Nephron progenitor cell (in vitro differentiated cells): Measurements from ENCODE around the gene GAS2L3.

Source experiments
- DNase-seq: peaks from one replicate; pipeline ENCODE4 v3.0.0; 2021
- H3K27ac Mint-ChIP-seq: 2 replicates; pipeline ENCODE4 v1.8.0; 2021; ENCODE audit warnings: mild to moderate bottlenecking, moderate library complexity, mixed read lengths
- H3K27me3 Mint-ChIP-seq: 2 replicates; pipeline ENCODE4 v1.8.0; 2021; ENCODE audit warnings: mild to moderate bottlenecking, low read depth, mixed read lengths; ENCODE audit not compliant: poor library complexity
- H3K36me3 Mint-ChIP-seq: 2 replicates; pipeline ENCODE4 v1.8.0; 2021; ENCODE audit warnings: low read depth, mixed read lengths
- H3K4me1 Mint-ChIP-seq: 2 replicates; pipeline ENCODE4 v1.8.0; 2021; ENCODE audit warnings: mixed read lengths
- H3K4me3 Mint-ChIP-seq: 2 replicates; pipeline ENCODE4 v1.8.0; 2021; ENCODE audit warnings: mild to moderate bottlenecking, moderate library complexity, mixed read lengths
- H3K9me3 Mint-ChIP-seq: 2 replicates; pipeline ENCODE4 v1.8.0; 2021; ENCODE audit warnings: mild to moderate bottlenecking, moderate library complexity, mixed read lengths
- TF ChIP-seq, protein P1 (sequence below): fragments of 200-600 bp; sonication (generic); IDR thresholded peaks from 2 replicates; pipeline ENCODE4 v1.5.0; 2021; ENCODE audit warnings: antibody characterized with exemption

GAS2L3 gene

DNA sequence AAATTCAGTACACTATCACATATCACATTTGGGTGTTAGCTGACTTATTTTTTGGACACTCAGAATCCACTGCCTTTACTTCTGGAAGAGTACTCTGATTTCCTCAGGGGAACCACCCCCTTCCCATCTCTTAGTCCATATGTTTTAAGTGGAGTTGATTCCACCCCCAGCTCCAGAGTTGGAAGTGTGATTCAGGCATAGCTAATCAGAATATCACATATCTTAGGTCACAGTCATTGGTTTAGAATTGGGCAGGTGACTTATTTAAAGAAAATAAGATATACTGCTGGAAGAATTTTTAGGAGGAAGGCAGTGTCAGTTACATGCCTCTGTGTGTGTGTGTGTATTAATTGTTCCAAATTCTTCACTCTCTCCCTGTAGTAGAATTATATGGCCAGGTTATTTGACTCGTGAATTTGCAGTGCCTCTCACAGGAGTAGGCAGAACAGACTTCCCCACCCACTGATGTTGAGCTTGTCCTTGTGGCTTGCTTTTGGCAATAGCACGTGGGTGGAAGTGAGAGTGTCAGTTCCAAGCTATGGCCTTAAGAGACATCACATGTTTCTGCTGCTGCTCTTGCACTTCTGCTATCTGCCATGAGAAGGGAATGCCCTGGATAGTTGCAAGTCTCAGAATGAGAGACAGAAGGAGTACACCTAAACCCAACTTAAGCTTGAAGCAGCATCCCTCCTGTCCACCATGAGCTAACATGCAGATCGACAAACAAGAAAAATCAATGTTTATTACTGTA is 6.4 kb upstream of the GAS2L3 start:
- TF ChIP-seq, protein P1, sequence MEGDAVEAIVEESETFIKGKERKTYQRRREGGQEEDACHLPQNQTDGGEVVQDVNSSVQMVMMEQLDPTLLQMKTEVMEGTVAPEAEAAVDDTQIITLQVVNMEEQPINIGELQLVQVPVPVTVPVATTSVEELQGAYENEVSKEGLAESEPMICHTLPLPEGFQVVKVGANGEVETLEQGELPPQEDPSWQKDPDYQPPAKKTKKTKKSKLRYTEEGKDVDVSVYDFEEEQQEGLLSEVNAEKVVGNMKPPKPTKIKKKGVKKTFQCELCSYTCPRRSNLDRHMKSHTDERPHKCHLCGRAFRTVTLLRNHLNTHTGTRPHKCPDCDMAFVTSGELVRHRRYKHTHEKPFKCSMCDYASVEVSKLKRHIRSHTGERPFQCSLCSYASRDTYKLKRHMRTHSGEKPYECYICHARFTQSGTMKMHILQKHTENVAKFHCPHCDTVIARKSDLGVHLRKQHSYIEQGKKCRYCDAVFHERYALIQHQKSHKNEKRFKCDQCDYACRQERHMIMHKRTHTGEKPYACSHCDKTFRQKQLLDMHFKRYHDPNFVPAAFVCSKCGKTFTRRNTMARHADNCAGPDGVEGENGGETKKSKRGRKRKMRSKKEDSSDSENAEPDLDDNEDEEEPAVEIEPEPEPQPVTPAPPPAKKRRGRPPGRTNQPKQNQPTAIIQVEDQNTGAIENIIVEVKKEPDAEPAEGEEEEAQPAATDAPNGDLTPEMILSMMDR = no peak
- Mint-ChIP-seq H3K4me1 (no peaks in the 10 kb centered on the region), H3K36me3 (no peaks in the 10 kb centered on the region), H3K27me3 (peaks cover 47% of the 10 kb centered on the region), H3K9me3 (no peaks in the 10 kb centered on the region), H3K27ac (no peak overlapping the region), H3K4me3 (no peak overlapping the region)
- no peak for DNase-seq

DNA sequence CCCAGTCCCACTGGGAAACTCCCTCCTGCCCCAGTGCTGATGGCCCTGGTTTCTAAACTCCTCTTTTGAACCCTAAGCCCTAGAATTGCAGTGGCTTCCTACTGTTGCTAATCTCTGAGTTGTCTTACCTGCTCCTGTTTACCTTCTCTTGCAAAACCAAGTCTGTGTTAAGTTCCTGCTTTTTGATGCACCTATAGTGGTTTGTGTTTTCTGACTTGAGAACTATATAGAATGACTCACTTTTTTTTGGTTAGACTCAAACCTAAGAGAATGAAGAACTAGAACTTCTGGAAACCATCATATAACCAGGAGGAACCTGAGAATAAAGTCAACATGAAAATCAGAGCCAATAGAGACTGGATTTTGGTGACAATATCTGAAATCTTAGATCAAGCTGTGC is 5.5 kb upstream of the GAS2L3 start:
- no peak for DNase-seq
- H3K9me3 Mint-ChIP-seq = no peaks in the 10 kb centered on the region
- TF ChIP-seq, protein P1 = no peak
- H3K27ac Mint-ChIP-seq = no peak overlapping the region
- no peak overlapping the region for H3K4me3 Mint-ChIP-seq
- no peaks in the 10 kb centered on the region for H3K4me1 Mint-ChIP-seq
- H3K27me3 Mint-ChIP-seq = peaks cover 53% of the 10 kb centered on the region
- H3K36me3 Mint-ChIP-seq = no peaks in the 10 kb centered on the region

DNA sequence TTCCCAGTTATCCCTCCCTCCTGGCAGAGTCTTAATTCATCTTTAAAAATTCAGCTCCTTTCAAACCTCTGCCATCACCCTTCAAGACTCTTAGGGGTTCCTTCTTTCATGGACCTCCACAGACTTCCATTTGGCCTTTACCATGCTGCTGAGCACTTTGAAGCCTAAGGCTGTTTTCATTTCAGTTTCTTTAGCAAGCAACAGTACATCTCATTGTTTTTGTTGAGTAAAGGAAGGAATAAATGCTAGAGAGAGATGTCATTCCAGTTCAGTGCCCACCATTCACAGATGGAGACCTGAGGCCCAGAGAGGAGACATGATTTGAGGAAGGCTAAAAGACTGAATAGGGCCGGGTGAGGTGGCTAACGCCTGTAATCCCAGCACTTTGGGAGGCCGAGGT is 1.3 kb upstream of the GAS2L3 start:
- H3K27ac Mint-ChIP-seq = no peak overlapping the region
- H3K4me1 Mint-ChIP-seq = peaks cover 11% of the 10 kb centered on the region
- no peaks in the 10 kb centered on the region for H3K36me3 Mint-ChIP-seq
- no peak for DNase-seq
- H3K9me3 Mint-ChIP-seq = no peaks in the 10 kb centered on the region
- H3K4me3 Mint-ChIP-seq = peak overlapping the region; percentile 52
- peaks cover 38% of the 10 kb centered on the region for H3K27me3 Mint-ChIP-seq
- TF ChIP-seq, protein P1 = no peak

DNA sequence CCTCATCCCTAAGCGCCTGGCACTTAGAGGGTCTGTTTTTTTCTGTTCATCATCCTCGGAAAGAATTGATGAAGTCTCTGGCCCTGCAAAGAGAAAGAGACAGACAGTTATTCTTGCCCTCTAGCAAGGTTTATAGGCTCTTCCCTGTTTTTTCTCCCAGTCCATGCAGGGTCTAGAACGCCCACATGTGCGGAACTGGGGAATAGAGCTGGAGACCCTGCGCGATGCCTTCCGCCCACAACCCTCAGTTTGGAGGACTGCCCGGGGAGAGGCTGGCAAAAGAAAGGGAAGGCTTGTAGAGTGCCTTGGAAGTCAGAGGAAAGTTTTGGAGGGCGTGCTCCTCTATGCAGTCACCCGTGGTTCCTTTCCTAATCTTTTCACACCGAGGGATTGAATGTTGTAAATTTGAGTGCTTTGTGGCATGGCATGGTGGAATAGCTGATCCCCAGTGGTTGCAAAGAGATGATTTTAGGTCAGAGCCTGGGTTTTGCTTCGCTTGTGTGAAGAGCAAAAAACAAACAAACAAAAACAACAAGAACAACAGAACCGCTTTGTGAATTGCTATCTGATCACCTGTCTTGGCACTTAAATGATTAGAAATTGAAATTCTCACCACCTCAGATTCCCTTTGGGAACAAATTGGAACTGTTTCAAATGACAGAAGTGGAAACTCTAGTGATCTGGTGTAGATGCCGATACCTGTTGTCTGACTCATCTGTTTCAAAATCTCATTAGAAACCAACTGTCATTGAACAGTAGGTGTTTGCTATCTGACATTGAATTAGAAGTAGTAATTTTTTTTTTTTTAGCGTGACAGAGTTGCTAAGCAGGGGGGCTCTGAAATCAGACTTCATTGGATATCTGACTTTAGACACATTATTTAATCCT is 947 bp downstream of the GAS2L3 start:
- TF ChIP-seq, protein P1 = no peak
- no peaks in the 10 kb centered on the region for H3K9me3 Mint-ChIP-seq
- H3K4me1 Mint-ChIP-seq = peaks cover 11% of the 10 kb centered on the region
- H3K27me3 Mint-ChIP-seq = peaks cover 30% of the 10 kb centered on the region
- H3K27ac Mint-ChIP-seq = no peak overlapping the region
- peak; percentile 21 for DNase-seq
- H3K36me3 Mint-ChIP-seq = peaks cover 10% of the 10 kb centered on the region
- peak overlapping the region; percentile 92 for H3K4me3 Mint-ChIP-seq

DNA sequence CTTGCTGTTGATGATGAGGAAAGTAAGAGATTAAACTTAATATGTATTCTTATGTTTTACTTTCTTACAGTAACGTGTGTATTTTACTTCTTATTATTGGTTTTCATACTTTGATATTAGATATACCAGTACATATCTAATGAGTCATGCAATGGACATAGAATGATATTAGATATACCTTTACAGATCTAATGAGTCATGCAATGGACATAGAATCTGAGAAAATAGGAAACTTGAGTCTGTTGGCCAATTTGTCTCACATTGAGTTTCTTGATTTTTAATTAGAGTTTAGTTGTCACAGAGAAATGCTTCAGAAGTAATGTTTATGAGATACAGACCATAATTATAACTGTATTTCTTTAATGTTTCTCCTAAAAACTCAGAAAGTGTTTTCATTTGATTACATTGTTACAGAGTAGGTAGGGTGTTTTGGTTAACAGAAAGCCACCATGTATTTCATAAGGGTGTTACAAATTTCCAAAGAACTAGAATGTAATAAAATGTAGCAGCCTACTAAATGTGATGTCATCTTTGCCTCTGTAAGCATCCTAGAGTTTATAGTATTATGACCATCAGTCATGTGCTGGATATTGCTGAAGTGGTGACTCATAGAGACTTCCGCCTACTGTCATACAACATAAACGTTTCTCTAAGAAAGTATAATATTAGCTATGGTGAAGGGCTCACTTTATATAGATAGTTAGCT is 3.0 kb downstream of the GAS2L3 start:
- peaks cover 10% of the 10 kb centered on the region for H3K36me3 Mint-ChIP-seq
- no peak overlapping the region for H3K4me3 Mint-ChIP-seq
- H3K4me1 Mint-ChIP-seq = peaks cover 11% of the 10 kb centered on the region
- peaks cover 8% of the 10 kb centered on the region for H3K9me3 Mint-ChIP-seq
- peaks cover 21% of the 10 kb centered on the region for H3K27me3 Mint-ChIP-seq
- H3K27ac Mint-ChIP-seq = no peak overlapping the region
- no peak for DNase-seq
- TF ChIP-seq, protein P1 = no peak
